Calu3 (cell line): ENCODE data around the gene CDK4. TPM values are rescaled to one million over a fixed set of nuclear protein-coding genes. Genes with fewer than 3 reads are reported as not detected.

Experiments used
- BruUV-seq: library from RNA; stranded (reverse); fragments of 400-500 nt; replicated peaks from 2 replicates; lab custom pipeline; 2021; lab: Mats Ljungman, UMichigan
- CTCF ChIA-PET: fragments of 300-600 bp; sonication (Branson Sonifier 250); formaldehyde crosslinking; loops from one replicate; lab custom pipeline; 2022; ENCODE audit warnings: antibody characterized with exemption; lab: Charles Lee
- DNase-seq: peaks from one replicate; pipeline ENCODE4 v3.0.0; 2022
- H3K27ac Mint-ChIP-seq: one replicate; pipeline ENCODE4 v1.8.0; 2022; ENCODE audit warnings: mixed read lengths; ENCODE audit not compliant: unreplicated experiment
- H3K27me3 Mint-ChIP-seq: one replicate; pipeline ENCODE4 v1.8.0; 2022; ENCODE audit warnings: mixed read lengths; ENCODE audit not compliant: unreplicated experiment
- H3K36me3 Mint-ChIP-seq: one replicate; pipeline ENCODE4 v1.8.0; 2022; ENCODE audit warnings: mild to moderate bottlenecking, moderate library complexity, mixed read lengths; ENCODE audit not compliant: insufficient read depth, unreplicated experiment
- H3K4me1 Mint-ChIP-seq: one replicate; pipeline ENCODE4 v1.8.0; 2022; ENCODE audit warnings: mild to moderate bottlenecking, low read depth, mixed read lengths; ENCODE audit not compliant: unreplicated experiment
- H3K4me3 Mint-ChIP-seq: one replicate; pipeline ENCODE4 v1.8.0; 2022; ENCODE audit warnings: mild to moderate bottlenecking, low read depth, moderate library complexity, mixed read lengths; ENCODE audit not compliant: unreplicated experiment
- H3K9me3 Mint-ChIP-seq: one replicate; pipeline ENCODE4 v1.8.0; 2022; ENCODE audit warnings: low read depth, mixed read lengths; ENCODE audit not compliant: unreplicated experiment
- CTCF ChIP-seq: fragments of 200-600 bp; IDR thresholded peaks from one replicate; pipeline ENCODE4 v1.8.0; 2022; ENCODE audit warnings: antibody characterized with exemption; ENCODE audit not compliant: unreplicated experiment
- intact Hi-C: fragments of 100-400 bp; cut with micrococcal nuclease; formaldehyde crosslinking; loops from one replicate; pipeline ENCODE4 v1.10.0; 2022; ENCODE audit not compliant: unreplicated experiment
- total RNA-seq: library from RNA; stranded (reverse); gene quantifications from 2 replicates; pipeline ENCODE4 v1.2.3, GENCODE V29; 2022

CDK4 gene
- total RNA-seq, 1 experiment from 2014 or later = 188 TPM

- Mint-ChIP-seq H3K36me3 (peaks cover 19% of the 10 kb centered on the region), H3K27ac (no peak overlapping the region), H3K9me3 (no peaks in the 10 kb centered on the region), H3K27me3 (no peaks in the 10 kb centered on the region), H3K4me1 (no peaks in the 10 kb centered on the region), H3K4me3 (no peak overlapping the region)
- TF ChIP-seq CTCF = no peak
- BruUV-seq = no TSS peak
- no peak for DNase-seq
- intact Hi-C loops = no loop called here
- CTCF ChIA-PET = no interaction called here
These were observed 38.9 kb downstream of the CDK4 start for GRCh38 chr12:57713209-57713608.

GRCh38 chr12:57712701-57713100, 39.4 kb downstream of the CDK4 start:
- Mint-ChIP-seq H3K36me3 (peaks cover 17% of the 10 kb centered on the region), H3K27ac (no peak overlapping the region), H3K4me3 (no peak overlapping the region), H3K27me3 (no peaks in the 10 kb centered on the region), H3K9me3 (no peaks in the 10 kb centered on the region), H3K4me1 (no peaks in the 10 kb centered on the region)
- CTCF ChIA-PET = no interaction called here
- DNase-seq = no peak
- BruUV-seq = no TSS peak
- intact Hi-C loops = no loop called here
- no peak for TF ChIP-seq CTCF

GRCh38 chr12:57708296-57708695, 43.8 kb downstream of the CDK4 start:
- H3K4me1 Mint-ChIP-seq = no peaks in the 10 kb centered on the region
- no peak overlapping the region for H3K4me3 Mint-ChIP-seq
- no peaks in the 10 kb centered on the region for H3K27me3 Mint-ChIP-seq
- DNase-seq = no peak
- H3K36me3 Mint-ChIP-seq = peaks cover 5% of the 10 kb centered on the region
- intact Hi-C loops = no loop called here
- no peak for TF ChIP-seq CTCF
- H3K27ac Mint-ChIP-seq = no peak overlapping the region
- CTCF ChIA-PET = interaction anchor here (0.7 kb wide), 1 partner anchor 57 kb away, joined by 3 read pairs; no protein-coding TSS in a partner anchor
- BruUV-seq = no TSS peak
- H3K9me3 Mint-ChIP-seq = no peaks in the 10 kb centered on the region

- no TSS peak for BruUV-seq
- CTCF ChIA-PET = no interaction called here
- intact Hi-C loops = no loop called here
- Mint-ChIP-seq H3K27ac (no peak overlapping the region), H3K4me3 (no peak overlapping the region), H3K27me3 (no peaks in the 10 kb centered on the region), H3K9me3 (no peaks in the 10 kb centered on the region), H3K36me3 (peaks cover 15% of the 10 kb centered on the region), H3K4me1 (no peaks in the 10 kb centered on the region)
- TF ChIP-seq CTCF = no peak
- DNase-seq = no peak
These were observed 44.9 kb downstream of the CDK4 start for GRCh38 chr12:57707250-57707649.

GRCh38 chr12:57700317-57700716, 51.8 kb downstream of the CDK4 start:
- Mint-ChIP-seq H3K4me1 (no peaks in the 10 kb centered on the region), H3K36me3 (peaks cover 43% of the 10 kb centered on the region), H3K4me3 (no peak overlapping the region), H3K27ac (no peak overlapping the region), H3K9me3 (no peaks in the 10 kb centered on the region), H3K27me3 (no peaks in the 10 kb centered on the region)
- intact Hi-C loops = no loop called here
- BruUV-seq = no TSS peak
- DNase-seq = no peak
- no peak for TF ChIP-seq CTCF
- CTCF ChIA-PET = no interaction called here
